Measurements from ENCODE around the gene RGR.
"Not testable (repeated sequence)": the region's sequence is repeated elsewhere in the genome, so short reads cannot be mapped to it uniquely, and the experiment has no call there.

The RGR gene

GRCh38 chr10:84257343-84258020 lies 12.6 kb downstream of the RGR start:
- DNase-seq (ENCODE audit: insufficient read length, low spot score): no peak
- no peak for FAIRE-seq
- no peak for TF ChIP-seq POLR2A (IDR thresholded peaks at IDR 0.05; ENCODE audit: low read depth, low read length)

GRCh38 chr10:84258034-84258695 lies 13.3 kb downstream of the RGR start:
- FAIRE-seq (no peak), DNase-seq (ENCODE audit: insufficient read length, low spot score) (no peak)
- TF ChIP-seq POLR2A (IDR thresholded peaks at IDR 0.05; ENCODE audit: low read depth, low read length): no peak

- no peak for TF ChIP-seq POLR2A (IDR thresholded peaks at IDR 0.05; ENCODE audit: low read depth, low read length)
- no peak for DNase-seq (ENCODE audit: insufficient read length, low spot score)
- no peak for FAIRE-seq
Observed at GRCh38 chr10:84261236-84261915, 16.5 kb downstream of the RGR start.

DNA sequence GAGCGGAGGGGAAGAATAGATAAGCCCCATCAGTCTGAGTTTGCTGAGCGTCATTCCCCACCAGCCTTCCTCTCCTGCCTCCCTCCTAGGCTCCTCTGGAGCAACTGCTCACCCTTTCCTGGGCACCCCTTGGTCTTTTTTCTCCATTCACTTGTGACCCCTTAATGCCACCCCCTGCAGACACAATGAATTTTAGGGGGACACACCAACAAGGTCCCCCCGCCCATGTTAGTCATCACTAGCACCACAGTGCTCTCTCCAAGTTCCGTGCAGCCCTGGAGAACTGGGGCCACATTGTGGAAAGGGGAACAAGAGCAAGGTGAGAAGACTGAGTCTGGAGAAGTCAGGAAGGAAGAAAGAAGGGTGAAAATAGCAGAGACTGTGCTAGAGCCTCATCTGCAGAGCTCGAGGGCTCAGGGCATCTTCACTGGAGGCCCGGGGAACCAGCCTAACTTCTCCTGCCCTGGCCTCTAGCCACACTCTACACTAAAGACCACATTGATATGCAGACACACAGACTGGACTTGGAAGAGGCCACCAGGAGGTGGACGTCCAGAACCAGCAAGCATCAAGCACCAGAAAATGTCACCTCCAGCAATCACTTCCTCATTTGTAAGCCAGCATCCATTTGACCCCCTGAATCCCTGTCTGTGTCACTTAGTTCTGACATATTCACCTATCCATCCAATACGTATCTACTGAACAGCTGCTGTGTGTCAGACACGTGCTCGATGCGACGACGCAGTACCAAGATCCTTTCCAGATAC lies 17.5 kb downstream of the RGR start:
- DNase-seq (ENCODE audit: insufficient read length, low spot score) (no peak), FAIRE-seq (no peak)
- no peak for TF ChIP-seq POLR2A (IDR thresholded peaks at IDR 0.05; ENCODE audit: low read depth, low read length)

DNA sequence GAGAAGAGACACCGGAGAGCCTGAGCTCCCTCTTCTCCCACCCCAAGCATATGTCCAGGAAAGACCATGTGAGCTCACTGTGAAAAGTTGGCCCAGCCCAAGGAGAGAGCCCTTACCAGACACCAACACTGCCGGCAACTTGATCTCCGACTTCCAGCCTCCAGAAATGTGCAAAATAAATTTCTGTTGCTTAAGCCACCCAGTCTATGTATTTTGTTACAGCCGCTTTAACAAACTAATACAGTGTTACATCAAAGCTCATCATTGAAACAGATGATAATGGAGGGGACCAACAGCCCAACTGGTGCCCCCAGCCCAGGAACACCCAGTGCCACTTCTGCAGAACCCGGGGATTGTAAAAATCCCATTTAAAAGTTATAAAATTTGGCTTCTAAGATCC lies 18.9 kb downstream of the RGR start:
- TF ChIP-seq POLR2A (IDR thresholded peaks at IDR 0.05; ENCODE audit: low read depth, low read length): no peak
- no peak for FAIRE-seq

GRCh38 chr10:84264611-84265141 lies 19.8 kb downstream of the RGR start:
- FAIRE-seq (peak; percentile 93), DNase-seq (ENCODE audit: insufficient read length, low spot score) (peak; percentile 41)
- TF ChIP-seq POLR2A (IDR thresholded peaks at IDR 0.05; ENCODE audit: low read depth, low read length): no peak

More for the DNA sequence above, 18.9 kb downstream of the RGR start:
- DNase-seq (ENCODE audit: insufficient read length, low spot score): no peak

GRCh38 chr10:84265418-84265817 lies 20.6 kb downstream of the RGR start:
- TF ChIP-seq POLR2A (IDR thresholded peaks at IDR 0.05; ENCODE audit: low read depth, low read length): no peak

DNA sequence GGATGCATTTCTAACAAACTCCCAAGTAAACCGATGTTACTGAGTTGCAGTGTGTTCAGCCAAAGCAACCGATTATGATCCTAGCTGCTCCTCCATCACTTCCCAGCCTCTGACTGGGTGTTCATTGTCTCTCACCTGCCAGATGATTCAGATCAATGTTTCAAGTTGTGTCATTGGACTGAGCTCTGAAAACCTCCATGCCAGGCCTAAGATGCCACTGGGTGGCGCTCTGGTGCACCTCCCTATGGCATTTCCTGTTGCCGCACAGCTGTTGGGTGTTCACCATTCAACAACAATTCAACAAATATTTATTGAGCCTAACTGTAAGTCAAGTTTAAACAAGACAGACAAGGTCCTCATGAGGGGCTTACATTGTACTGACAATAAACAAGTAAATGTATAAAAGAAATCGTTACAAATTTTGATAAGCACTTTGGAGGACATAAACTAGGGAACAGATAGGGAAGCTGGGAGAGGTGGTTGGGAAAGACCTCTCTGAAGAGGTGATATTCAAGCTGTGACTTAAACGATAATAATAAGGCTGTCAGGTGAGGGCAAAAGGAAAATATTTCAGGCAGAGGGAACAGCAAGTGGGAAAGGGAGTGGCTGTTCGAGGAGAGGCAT lies 22.8 kb downstream of the RGR start:
- FAIRE-seq: peak; percentile 90
- peak; percentile 56 for DNase-seq (ENCODE audit: insufficient read length, low spot score)

More at GRCh38 chr10:84265418-84265817, 20.6 kb downstream of the RGR start:
- DNase-seq (ENCODE audit: insufficient read length, low spot score) (no peak), FAIRE-seq (no peak)

DNA sequence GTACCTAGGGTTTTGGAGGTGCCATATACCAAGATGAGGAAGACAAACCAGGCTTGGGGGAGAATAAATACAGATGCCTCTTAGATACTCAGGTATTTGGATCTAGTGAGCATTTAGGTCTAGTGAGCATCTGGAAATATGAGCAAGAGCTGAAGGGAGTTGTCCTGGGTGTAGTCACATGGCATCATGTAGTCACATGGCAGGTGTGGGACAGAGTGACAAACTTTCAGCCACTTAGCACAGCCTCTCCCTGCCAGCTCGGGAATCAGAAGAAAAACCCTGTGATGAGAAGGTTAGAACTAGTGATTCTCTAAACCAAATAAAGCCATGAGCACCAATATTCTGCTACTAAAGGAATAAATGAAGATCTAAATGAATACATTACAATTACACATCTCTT lies 24.3 kb downstream of the RGR start:
- DNase-seq (ENCODE audit: insufficient read length, low spot score) (no peak), FAIRE-seq (no peak)
- no peak for TF ChIP-seq POLR2A (IDR thresholded peaks at IDR 0.05; ENCODE audit: low read depth, low read length)

More for the DNA sequence above, 22.8 kb downstream of the RGR start:
- TF ChIP-seq POLR2A (IDR thresholded peaks at IDR 0.05; ENCODE audit: low read depth, low read length): no peak

- DNase-seq (ENCODE audit: insufficient read length, low spot score) (peak; percentile 47), FAIRE-seq (peak; percentile 93)
- TF ChIP-seq POLR2A (IDR thresholded peaks at IDR 0.05; ENCODE audit: low read depth, low read length): no peak
Observed at GRCh38 chr10:84269773-84270172, 24.9 kb downstream of the RGR start.

DNA sequence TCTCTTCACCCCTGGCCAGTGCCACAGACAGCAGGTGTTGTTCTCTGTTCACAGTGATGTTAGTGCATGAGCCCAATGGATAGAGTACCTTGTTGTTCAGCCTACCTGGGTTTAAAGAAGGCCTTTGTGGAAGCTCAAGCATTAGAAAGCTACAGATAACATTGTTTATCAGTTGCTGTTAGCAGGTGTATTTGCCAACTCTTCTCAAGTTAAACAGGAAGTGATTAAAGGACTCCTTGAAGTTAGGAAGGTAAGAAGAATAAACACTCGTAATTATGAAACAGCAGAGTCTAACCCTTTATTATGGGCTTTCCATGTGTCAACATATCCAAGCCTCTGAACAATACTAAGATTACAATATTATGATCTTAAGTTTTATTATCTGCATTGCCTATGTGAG lies 25.9 kb downstream of the RGR start:
- FAIRE-seq: no peak
- TF ChIP-seq POLR2A (IDR thresholded peaks at IDR 0.05; ENCODE audit: low read depth, low read length): no peak
- DNase-seq (ENCODE audit: insufficient read length, low spot score): no peak

GRCh38 chr10:84279876-84280475 lies 35.1 kb downstream of the RGR start:
- not testable (repeated sequence) for FAIRE-seq; DNase-seq (ENCODE audit: insufficient read length, low spot score)

DNA sequence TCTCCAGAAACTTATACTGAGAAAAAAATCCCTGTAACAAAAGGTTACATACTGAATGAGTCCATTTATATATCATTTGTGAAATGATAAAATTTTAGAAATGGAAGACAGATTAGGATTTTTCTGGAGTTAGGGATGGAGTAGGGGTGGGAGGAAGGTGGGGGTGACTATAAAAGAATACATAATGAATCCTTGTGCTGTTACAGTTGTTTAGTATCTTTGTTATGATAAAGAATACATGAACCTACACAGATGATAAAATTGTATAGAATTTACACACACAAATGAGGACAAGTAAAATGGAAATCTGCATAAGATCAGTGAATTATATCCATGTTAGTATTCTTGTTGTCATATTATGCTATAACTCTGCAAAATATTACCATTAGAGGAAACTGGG lies 41.8 kb downstream of the RGR start:
- no peak for DNase-seq (ENCODE audit: insufficient read length, low spot score)
- FAIRE-seq: no peak
- TF ChIP-seq POLR2A (IDR thresholded peaks at IDR 0.05; ENCODE audit: low read depth, low read length): no peak

Data from H54 (cell line).